CMK (cell line): ENCODE results near the gene LRRC4B.
"Not testable (repeated sequence)": the region's sequence is repeated elsewhere in the genome, so short reads cannot be mapped to it uniquely, and the experiment has no call there.

Experiments
- DNase-seq: peaks from one replicate; pipeline ENCODE4 v3.0.0-alpha.2; 2010; ENCODE audit warnings: low read depth

The LRRC4B gene

DNA sequence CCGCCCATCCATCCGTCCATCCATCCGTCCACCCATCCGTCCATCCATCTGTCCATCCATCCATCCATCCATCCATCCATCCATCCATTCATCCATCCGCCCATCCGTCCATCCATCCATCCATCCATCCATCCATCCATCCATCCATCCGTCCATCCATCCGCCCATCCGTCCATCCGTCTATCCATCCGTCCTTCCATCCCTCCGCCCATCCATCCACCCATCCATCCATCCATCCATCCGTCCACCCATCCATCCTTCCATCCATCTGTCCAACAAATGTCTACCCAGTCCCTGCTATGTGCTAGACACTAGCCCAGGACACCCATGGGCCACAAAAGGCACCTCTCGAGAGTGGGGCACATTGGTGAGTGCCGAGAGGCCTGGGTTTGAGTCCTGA lies 15.7 kb downstream of the LRRC4B start:
- no peak for DNase-seq

- no peak for DNase-seq
Measured at GRCh38 chr19:50551715-50552187, 16.5 kb downstream of the LRRC4B start.

DNA sequence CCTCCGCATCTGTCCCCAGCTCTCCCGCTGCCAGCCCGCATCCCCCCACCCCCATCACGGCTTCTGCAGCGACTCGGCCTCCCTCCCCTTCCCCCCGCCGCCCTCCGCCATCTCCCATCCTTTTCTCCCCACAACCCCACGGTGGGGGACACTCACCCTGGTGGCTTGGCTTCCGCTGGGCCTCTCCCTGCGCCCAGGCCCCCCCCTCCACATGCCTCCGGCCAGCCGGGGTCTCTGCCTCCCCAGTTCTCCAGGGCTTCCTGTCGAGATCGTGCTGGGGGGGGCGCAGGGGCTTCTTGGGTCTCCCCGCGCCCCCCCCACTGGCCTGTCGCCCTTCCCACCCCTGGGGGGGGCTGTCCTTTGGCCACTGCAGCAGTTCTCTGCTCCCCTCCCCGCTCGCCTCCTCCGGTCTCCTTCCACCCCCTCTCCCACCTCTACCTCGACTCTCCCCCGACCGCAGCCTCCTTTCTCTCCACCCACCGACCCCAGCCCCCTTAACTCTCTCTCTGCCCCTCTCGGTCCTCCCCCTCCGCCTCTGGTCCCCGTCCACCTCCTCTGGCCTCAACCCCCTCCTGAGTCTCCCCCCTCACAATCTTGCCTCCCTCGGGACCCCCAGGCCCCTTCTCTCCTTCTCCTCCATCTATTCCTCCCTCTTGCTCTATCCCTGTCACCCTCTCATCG lies 17.1 kb downstream of the LRRC4B start:
- no peak for DNase-seq

DNA sequence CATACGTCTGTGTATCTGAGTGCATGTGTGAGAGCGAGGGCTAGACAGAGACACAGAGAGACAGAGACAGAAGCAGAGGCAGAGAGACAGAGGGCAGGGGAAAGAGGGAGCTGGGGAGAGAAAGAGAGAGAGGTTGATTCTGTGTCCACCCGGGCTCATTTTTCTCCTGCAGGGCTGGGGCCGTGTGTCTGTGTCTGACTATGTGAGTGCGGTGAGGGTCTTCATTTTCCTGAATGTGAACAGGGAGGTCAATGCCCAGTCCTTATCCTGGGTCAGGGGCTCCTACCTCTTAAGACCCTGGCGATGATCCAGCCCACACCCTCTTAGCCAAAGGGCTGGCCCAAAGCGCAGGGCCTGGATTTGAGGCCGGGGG lies 17.7 kb downstream of the LRRC4B start:
- no peak for DNase-seq

DNA sequence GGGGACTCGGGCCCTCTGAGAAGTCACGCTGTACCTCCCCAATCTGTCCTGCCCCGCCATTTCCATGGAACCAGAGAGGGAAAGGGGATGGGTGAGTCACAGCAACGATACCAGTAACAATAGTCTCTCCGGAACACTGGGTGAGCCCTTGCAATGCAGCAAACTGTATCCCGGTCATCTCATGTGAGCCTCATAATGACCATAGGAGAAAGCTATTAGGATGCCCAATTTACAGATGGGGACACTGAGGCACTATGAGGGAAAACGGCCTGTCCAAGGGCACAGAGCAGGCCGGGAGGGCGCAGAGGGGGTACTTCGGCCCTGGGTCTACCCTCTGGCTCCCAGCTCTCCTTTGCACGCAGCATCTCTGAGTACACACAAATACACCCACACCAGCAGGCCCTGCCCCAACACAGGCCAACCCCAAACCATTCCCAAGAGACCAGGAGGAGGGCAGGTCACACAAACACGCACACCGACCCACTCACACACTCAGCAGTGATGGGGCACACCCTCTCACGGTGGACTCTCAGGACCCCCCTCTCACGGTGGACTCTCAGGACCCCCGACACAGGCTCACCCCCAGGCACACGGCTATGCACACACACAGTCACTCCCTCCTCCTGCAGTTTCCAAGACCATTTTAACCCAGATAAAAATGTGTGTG lies 18.2 kb downstream of the LRRC4B start:
- DNase-seq, result no peak

- no peak for DNase-seq
Measured at GRCh38 chr19:50549059-50549926, 18.9 kb downstream of the LRRC4B start.

DNA sequence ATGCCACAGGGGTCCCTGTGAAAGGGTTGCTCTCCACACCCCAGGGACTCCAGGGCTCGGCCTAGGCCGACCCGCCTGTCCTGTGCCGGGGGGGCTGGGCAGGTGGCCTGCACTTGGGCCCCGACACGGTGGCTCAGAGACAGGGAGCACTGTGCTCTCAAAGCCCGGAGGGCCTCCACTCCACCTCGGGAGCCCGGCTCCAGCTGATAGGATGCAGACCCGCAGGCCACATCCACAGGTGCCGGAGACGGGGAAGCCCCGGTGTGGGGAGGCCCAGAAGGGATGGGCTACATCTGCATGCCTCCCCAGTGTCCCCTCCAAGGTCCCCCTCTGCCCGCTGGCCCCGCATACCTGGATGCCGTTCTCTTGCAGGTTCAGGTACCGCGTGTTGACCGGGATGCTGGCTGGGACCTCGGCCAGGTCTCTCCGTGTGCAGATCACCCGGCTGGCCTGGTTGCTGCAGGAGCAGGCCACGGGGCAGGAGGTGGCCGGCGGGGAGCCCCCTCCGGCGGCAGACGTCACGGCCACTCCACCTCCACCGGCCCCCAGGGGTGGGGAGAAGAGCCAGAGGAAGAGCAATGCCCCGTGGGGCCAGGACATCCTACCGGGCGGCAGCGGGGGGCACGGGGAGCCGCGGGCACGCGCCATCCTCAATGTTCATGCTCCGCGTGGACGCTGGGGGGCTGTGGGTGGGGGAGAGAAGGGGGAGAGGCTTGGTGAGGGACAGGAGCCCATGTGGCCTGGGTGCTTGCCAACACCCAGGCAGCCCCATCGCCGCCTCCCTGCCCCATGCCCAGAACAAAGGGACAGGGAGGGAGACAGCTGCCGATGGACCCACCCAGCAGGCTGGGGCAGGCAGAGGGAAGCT lies 19.8 kb downstream of the LRRC4B start:
- no peak for DNase-seq

DNA sequence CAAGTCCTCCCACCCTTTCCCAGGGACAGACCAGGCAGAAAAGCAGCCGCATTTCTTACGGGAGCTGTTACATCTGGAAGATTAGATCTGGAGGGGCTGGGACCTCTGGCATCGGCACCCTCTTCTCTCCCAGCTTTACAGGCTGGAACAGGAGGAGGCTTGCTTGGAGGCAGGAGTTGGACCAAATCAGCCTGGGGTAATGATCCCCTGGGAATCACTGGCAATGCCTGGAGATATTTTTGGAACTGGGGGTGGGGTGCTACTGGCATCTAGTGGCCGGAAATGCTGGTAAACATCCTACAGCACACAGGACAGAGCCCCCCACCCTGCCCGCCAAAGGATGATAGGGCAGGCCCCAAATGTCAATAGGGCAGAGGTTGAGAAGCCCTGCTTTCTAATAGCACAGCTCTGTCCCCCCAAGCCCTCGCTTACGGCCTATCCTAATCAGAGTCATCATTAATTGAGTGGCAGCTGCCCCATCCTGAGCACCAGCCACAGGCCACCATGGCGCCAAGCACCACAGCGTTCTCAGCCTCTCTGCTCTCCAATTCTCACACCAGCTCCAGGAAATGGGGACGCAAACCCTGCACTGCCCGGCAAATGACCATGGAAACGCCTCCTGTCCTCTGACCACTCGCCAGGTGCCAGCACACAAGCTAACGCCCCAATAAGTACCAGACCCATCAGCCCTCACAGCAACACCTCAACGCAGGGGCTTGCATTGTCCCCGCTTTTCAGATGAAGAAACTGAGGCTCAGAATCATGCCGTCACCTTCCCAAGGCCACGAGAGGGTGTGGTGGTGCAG lies 20.6 kb downstream of the LRRC4B start:
- DNase-seq, result no peak

- no peak for DNase-seq
Measured at GRCh38 chr19:50546527-50547221, 21.6 kb downstream of the LRRC4B start.

DNA sequence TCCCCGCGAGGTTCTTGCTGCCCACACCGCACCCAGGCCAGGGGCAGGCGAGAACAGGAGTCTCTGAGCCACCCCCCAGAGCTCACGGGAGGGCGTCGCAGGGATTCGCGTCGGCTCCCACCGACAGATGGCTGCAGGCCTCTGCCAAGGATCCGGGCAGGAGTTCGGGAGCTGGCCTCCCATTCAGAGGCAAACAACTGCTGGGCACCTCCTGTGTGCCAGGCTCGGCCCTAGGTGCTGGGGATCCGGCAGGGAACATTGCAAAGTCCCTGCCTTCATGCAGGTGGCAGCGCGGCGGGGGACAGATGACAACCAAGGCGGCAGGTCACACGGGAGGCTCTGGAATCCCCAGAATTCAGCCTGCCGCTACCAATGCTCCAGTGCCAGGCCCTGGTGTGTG lies 25.3 kb downstream of the LRRC4B start:
- no peak for DNase-seq

DNA sequence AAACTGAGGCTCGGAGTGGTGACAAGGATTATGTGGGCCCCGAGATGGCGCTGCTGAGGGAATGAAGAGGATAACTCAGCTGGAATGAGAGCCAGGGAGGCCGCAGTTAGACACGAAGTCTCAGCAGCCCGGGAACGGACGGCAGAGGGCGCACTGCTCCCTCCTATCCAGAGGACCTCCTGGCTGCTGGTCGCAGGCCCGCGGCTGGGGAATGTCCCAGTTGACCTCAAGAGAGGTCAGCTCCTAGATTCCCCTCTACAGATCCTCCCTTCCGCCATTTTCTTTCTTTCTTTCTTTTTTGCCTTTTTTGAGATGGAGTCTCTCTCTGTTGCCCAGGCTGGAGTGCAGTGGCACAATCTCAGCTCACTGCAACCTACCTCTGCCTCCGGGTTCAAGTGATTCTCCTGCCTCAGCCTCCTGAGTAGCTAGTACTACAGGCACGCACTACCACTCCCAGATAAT lies 30.4 kb downstream of the LRRC4B start:
- DNase-seq, result peak; percentile 70

- no peak for DNase-seq
Measured at GRCh38 chr19:50537306-50537685, 30.9 kb downstream of the LRRC4B start.

DNA sequence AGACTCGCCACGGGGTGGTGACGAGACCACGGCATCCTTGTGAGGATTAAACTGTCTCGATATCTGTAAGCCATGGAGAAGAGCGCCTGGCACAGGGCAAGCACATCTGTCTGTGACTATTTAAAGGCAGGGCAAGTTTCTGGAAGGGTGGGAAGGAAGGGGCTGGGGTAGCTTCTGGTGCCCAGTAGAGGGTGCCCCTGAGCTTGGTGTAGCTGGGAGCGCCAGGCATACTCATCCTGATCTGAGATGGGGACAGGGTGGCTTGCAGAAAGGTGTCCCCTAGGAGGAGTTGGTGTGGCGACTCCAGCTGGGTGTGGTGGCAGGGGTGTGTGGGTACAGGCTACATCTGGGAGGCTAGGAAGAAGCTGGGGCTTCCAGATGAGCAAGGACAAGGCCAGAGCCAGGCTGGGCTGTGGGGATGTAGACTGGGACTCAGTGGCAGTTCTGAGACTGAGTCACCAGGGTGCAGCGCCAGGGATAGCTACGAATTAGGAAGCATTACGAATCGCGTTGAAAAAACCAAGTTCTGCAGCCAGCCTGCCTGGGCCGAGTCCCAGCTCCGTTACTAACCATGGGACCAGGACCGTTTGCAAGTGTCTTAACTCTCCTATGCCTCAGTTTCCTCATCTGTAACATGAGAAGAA lies 31.5 kb downstream of the LRRC4B start:
- no peak for DNase-seq

- no peak for DNase-seq
Measured at GRCh38 chr19:50535672-50536187, 32.5 kb downstream of the LRRC4B start.

- DNase-seq, result no peak
Measured at GRCh38 chr19:50534478-50534877, 33.8 kb downstream of the LRRC4B start.

DNA sequence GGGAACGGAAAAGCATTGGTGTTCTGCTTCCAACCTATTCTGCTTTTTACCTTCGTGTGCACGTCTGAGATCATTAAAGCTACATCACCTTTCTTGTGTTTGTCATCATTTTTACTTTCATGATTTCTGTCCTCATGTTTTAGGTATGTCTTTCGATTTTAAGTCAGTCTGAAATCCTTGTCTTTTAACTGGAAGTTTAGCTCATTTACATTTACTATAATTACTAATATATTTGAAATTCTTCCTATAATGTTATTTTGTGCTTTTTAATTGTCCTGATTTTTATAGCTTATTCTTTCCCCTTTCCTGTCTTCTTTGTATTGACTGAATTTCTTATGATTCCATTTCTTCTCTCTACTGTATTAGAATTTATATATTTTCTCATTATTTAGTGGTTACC lies 35.3 kb downstream of the LRRC4B start:
- DNase-seq, result no peak

GRCh38 chr19:50531171-50531612 lies 37.0 kb downstream of the LRRC4B start:
- DNase-seq, result no peak

GRCh38 chr19:50528052-50528451 lies 40.2 kb downstream of the LRRC4B start:
- not testable (repeated sequence) for DNase-seq

DNA sequence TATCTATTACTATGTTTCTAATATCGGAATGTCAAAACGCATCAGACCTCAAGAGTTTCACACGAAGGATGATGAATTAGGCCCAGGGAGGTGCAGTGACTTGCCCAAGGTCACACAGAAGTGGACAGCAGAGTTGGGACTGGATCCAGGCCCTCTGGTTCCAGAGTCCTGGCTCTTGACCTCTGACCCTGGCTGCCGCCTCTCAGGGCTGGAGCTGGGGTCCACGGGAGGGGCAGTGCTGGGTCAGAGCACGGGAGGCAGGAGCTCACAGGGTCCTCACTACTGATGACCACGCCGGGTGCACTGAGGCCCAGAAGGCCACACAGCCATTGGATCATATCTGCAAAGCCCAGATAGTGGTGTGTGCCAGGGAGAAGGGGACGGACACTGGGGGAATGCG lies 45.4 kb downstream of the LRRC4B start:
- no peak for DNase-seq
